SJCRH30 (cell line): ENCODE measurements around the gene ITCH. TPM values are rescaled to one million over a fixed set of nuclear protein-coding genes. Genes with fewer than 3 reads are reported as not detected.

ENCODE experiments used
- DNase-seq, 2 experiments: peaks; one replicate each; pipeline ENCODE4 v3.0.0-alpha.2; 2015 to 2020
- H3K27ac ChIP-seq: fragments of 250-450 bp; sonication (Bioruptor Pico); 2 replicates; pipeline ENCODE4 v1.5.1; 2020; ENCODE audit warnings: mild to moderate bottlenecking, moderate library complexity
- H3K27me3 ChIP-seq: fragments of 250-450 bp; sonication (Bioruptor Pico); 2 replicates; pipeline ENCODE4 v1.5.1; 2020; ENCODE audit warnings: mild to moderate bottlenecking, moderate library complexity
- H3K36me3 ChIP-seq: fragments of 250-450 bp; sonication (Bioruptor Pico); 2 replicates; pipeline ENCODE4 v1.5.1; 2020; ENCODE audit warnings: mild to moderate bottlenecking, moderate library complexity
- H3K4me1 ChIP-seq: fragments of 250-450 bp; sonication (Bioruptor Pico); 2 replicates; pipeline ENCODE4 v1.5.1; 2020; ENCODE audit warnings: mild to moderate bottlenecking, moderate library complexity
- H3K4me3 ChIP-seq: fragments of 250-450 bp; sonication (Bioruptor Pico); 2 replicates; pipeline ENCODE4 v1.5.1; 2020; ENCODE audit warnings: mild to moderate bottlenecking, moderate library complexity
- H3K9me3 ChIP-seq: fragments of 250-450 bp; sonication (Bioruptor Pico); replicated peaks from 2 replicates; pipeline ENCODE4 v1.5.1; 2020; ENCODE audit warnings: mild to moderate bottlenecking, moderate library complexity
- total RNA-seq: library from RNA; depleted of rRNA; stranded (reverse); fragments of >200 nt; shearing (Covaris generic); gene quantifications from 2 replicates; pipeline ENCODE4 v1.2.3, GENCODE V29; 2014; rRNA removed

The ITCH gene
- total RNA-seq, 1 experiment from 2014 or later = 91.1 TPM

DNA sequence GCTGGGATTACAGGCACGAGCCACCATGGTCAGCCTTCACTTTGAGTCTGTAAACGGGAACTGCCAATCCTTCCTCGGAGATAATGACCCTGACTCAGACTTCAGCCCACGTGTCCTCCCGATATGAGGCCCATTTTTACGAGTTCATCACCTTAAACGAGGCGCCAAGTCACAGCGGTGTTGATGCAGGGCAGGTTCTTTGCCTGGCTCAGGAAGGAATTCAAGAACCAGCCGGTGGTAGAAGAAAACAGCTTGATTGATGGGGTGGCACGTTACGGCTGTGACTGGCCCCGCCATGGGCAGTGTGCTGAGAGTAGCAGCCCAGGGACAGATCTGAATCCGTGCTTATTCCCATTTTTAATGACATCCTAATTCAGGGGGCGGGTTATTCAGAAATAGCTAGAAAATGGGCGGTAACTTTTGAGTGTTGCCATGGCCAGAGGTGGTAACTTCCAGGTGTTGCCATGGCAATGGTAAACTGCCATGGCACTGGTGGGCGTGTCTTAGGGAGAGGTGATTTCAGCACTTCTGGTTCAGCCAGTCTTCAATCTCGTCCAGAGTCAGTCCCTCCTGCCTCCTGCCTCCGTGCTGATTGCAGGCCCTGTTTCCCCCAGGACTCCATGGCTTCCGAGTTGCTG is 186.3 kb downstream of the ITCH start:
- peaks cover 10% of the 10 kb centered on the region; the same call in 1 of the 2 replicates for H3K4me1 ChIP-seq
- H3K27ac ChIP-seq = no peak overlapping the region
- no peaks in the 10 kb centered on the region for H3K27me3 ChIP-seq
- DNase-seq = no peak
- no peaks in the 10 kb centered on the region for H3K9me3 ChIP-seq
- no peak overlapping the region for H3K4me3 ChIP-seq
- no peaks in the 10 kb centered on the region for H3K36me3 ChIP-seq

DNA sequence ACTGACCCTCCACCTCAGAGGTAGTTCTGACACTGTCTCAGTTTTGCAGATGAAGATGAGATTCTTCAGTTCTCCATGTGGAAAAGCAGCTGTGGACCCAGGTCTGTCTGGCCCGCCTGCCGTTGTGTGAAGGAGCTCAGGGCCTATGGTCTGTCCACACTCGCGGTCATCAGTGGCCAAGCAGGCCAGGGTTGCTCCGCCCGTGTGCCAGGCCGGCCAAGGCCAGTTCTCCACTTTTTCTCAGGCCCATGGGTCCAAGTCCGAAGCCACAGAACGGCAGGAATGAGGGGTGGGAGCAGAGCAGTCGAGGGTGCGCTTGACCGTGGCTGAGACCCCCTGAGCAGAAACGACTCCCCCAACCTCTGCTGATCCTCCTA is 186.8 kb downstream of the ITCH start:
- Histone ChIP-seq H3K4me3 (no peak overlapping the region), H3K4me1 (peaks cover 10% of the 10 kb centered on the region; the same call in 1 of the 2 replicates)

DNA sequence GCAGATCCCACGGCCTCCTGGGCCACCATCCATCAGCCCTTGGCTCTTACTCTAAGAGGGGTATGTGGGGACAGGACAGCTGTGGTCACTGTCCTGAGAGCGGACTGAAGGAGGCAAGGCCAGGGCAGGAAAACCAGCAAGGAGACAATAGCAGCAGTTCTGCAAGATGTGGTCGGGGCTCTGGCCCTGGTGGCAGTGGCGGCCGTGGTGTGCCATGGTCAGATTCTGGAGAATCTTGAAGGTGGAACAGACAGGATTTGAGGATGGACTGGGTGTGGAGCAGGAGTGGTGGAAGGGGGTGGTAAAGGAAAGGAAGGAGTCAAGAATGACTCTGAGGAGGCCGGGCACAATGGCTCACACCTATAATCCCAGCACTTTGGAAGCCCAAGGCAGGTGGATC is 189.5 kb downstream of the ITCH start:
- no peaks in the 10 kb centered on the region for H3K36me3 ChIP-seq
- no peaks in the 10 kb centered on the region for H3K9me3 ChIP-seq
- no peak overlapping the region for H3K27ac ChIP-seq
- H3K4me3 ChIP-seq = no peak overlapping the region
- peaks cover 3% of the 10 kb centered on the region; the same call in 1 of the 2 replicates for H3K4me1 ChIP-seq
- no peaks in the 10 kb centered on the region for H3K27me3 ChIP-seq
- no peak for DNase-seq

More for the DNA sequence above, 186.8 kb downstream of the ITCH start:
- no peaks in the 10 kb centered on the region for H3K27me3 ChIP-seq
- DNase-seq = no peak
- no peak overlapping the region for H3K27ac ChIP-seq
- no peaks in the 10 kb centered on the region for H3K36me3 ChIP-seq
- H3K9me3 ChIP-seq = no peaks in the 10 kb centered on the region

DNA sequence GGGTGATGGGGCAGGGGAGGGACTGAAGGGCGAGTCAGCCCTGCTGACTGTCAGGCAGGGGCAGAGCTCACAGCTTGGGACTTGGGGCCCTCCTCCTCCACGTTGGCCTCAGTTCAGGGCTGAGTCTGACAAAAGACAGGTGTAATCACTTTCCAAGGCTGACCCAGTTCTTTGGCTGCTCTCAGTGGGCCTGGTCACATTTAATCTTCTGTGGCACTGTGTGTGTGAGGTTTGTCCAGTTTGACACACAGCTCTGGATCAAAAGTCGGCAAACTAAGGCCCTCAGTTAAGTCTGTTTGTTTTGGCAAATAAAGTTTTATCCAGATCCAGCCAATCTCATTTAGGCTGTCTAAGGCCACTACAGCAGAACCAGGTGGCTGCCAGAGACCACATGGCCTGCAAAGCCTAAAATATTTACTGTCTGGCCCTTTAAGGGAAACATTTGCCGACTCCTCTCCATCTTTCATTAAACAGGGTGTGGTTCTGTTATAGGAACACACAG is 190.3 kb downstream of the ITCH start:
- DNase-seq = no peak
- no peaks in the 10 kb centered on the region for H3K9me3 ChIP-seq
- H3K36me3 ChIP-seq = no peaks in the 10 kb centered on the region
- no peaks in the 10 kb centered on the region for H3K27me3 ChIP-seq
- H3K4me1 ChIP-seq = peaks cover 3% of the 10 kb centered on the region; the same call in 1 of the 2 replicates
- H3K4me3 ChIP-seq = no peak overlapping the region
- H3K27ac ChIP-seq = no peak overlapping the region

DNA sequence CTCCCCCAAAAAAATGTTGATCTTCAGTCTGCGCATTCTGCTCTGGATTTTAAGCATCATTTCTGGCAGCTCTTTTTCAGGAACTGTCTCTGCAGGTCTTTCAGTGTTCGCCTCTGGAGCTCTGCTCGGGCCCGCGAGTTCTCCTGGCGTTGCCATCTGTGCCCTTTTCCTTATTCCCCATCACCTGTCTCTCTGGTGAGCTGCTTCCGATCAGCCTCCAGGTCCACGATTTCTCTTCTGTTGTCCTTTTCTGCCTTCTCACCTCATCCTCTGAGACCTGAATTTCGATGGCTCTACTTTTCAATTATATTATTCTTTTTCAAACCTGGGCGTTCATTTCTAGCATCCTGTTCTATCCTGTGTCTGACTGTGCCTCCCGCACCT is 194.9 kb downstream of the ITCH start:
- H3K4me1 ChIP-seq = peaks cover 3% of the 10 kb centered on the region; the same call in 1 of the 2 replicates
- no peak for DNase-seq
- H3K27me3 ChIP-seq = no peaks in the 10 kb centered on the region
- no peak overlapping the region for H3K4me3 ChIP-seq
- H3K9me3 ChIP-seq = no peaks in the 10 kb centered on the region
- no peaks in the 10 kb centered on the region; the same call in 1 of the 2 replicates for H3K36me3 ChIP-seq
- H3K27ac ChIP-seq = no peak overlapping the region

DNA sequence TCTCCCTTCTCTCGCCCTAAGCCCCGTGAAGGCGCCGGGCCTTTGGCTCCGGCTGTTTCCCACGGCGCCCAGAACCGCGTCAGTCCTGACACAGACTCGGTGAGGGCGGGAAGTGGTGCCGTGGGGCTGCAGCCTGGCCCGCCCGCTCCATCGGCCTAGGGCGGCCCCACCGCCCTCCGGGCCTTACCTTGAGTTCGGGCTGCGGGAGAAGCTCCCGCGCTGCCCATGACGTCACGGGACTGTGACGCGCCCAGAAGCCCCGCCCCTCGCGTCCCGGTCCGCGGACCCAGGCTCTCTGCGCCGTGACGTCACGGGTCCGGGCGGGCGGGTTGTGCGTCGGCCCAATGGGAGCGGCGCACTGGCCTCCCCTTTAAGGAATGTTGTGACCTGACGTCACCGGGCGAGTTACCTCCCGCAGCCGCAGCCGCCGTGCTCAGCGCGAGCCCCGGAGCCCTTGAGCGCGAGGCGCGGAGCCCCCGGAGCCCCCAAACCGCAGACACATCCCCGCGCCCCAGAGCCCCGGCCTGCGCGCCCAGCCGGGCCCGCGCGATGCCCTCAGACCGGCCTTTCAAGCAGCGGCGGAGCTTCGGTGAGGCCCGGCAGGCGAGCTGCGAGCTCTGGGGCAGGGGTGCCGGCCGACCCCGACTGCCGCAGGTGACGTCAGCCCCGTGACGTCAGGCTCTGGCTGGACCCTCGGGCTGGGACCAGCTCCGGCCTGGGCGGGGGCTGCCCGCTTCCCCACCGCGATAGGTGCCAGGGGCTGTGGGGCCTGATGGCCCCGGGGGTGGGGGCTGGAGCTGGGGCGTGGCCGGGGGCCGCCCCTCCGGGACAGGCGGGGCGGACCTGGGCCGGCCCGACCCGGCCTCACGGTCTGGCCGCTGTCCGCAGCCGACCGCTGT is 195.5 kb downstream of the ITCH start, which contains the start of gene MAP1LC3A:
TSS of gene MAP1LC3A (plus strand) at position 399 of the 899 bp plus-strand sequence. CDS start at position 550, 151 bp downstream.
- no peak within 1 kb of the TSS for H3K4me3 ChIP-seq
- H3K4me1 ChIP-seq = peaks cover 3% of the 10 kb centered on the region; the same call in 1 of the 2 replicates
- no peaks in the 10 kb centered on the region; the same call in 1 of the 2 replicates for H3K36me3 ChIP-seq
- no peak within 1 kb of the TSS for H3K27ac ChIP-seq
- H3K9me3 ChIP-seq = no peaks in the 10 kb centered on the region
- H3K27me3 ChIP-seq = no peaks in the 10 kb centered on the region
- DNase-seq = no peak

DNA sequence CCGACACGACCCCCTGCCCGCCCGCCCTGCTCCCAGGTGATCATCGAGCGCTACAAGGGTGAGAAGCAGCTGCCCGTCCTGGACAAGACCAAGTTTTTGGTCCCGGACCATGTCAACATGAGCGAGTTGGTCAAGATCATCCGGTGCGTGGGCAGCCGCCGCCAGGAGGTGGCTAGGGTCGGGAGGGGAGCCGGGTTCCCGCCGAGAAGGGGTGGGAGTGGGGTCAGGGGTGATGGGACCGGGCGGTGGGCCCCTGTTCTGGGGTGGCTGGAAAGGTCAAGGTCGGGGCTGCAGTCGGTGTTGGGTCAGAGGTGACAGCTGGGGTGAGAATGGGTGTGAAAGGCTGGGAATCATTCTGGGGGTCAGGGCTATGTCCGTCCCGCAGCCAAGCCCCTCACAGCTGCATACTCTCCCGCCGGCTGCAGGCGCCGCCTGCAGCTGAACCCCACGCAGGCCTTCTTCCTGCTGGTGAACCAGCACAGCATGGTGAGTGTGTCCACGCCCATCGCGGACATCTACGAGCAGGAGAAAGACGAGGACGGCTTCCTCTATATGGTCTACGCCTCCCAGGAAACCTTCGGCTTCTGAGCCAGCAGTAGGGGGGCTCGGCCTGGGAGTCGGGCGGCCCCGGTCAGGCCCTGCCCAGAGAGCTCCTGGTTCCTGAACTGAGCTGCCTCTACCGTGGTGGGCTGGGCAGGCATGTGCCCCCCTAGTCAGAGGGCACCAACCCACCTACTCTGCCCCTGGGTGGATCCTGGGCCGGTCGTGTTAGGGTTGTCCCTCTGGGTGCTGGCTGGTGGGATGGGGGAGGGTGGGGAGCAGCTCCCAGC is 196.5 kb downstream of the ITCH start:
- no peak overlapping the region for H3K4me3 ChIP-seq
- DNase-seq = no peak
- no peak overlapping the region for H3K27ac ChIP-seq
- no peaks in the 10 kb centered on the region; the same call in 1 of the 2 replicates for H3K36me3 ChIP-seq
- H3K4me1 ChIP-seq = no peaks in the 10 kb centered on the region
- no peaks in the 10 kb centered on the region for H3K27me3 ChIP-seq
- no peaks in the 10 kb centered on the region for H3K9me3 ChIP-seq

DNA sequence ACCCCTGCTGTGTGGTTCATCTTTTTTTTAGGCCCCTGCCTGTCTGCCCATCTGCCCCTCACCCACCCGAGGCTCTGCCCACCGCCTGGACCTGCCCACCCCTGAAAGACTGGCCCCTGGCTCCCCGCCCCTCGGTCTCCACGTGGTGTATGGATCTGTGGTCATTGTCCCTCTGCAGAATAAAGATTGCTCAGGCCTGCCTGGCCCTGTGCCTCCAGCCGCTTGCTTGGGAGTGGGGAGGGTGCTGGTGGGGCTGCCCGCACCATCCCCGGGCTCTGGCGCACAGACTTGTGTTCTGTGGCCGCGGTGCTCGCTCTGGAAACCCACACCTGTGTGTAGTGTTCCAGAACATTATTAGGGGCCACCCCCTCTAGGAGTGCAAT is 197.1 kb downstream of the ITCH start:
- no peak overlapping the region for H3K4me3 ChIP-seq
- H3K36me3 ChIP-seq = no peaks in the 10 kb centered on the region; the same call in 1 of the 2 replicates
- no peaks in the 10 kb centered on the region for H3K27me3 ChIP-seq
- no peaks in the 10 kb centered on the region for H3K9me3 ChIP-seq
- H3K4me1 ChIP-seq = no peaks in the 10 kb centered on the region
- DNase-seq = no peak
- no peak overlapping the region for H3K27ac ChIP-seq

DNA sequence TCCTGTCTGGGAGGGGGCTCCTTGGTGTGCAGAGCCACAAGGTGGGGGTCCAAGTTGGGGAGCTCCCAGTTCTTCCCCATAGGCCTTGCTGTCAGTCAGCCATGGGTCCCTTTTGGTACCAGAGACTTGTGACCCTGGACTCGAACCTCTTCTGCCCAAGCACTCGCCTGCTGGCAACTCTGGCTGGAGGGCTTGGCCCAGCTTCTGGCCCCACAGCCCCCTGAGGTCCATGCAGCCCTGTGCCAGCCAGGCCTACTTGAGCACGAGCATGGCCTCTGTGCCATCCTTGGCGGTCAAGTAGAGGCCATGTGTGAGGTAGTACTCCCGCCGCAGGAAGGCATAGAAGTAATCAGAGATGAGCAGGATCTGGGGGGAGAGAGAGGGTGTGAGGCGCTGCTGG is 197.5 kb downstream of the ITCH start:
- no peaks in the 10 kb centered on the region for H3K27me3 ChIP-seq
- H3K27ac ChIP-seq = no peak overlapping the region
- H3K36me3 ChIP-seq = no peaks in the 10 kb centered on the region; the same call in 1 of the 2 replicates
- H3K4me3 ChIP-seq = no peak overlapping the region
- no peaks in the 10 kb centered on the region for H3K9me3 ChIP-seq
- DNase-seq = no peak
- H3K4me1 ChIP-seq = no peaks in the 10 kb centered on the region

Other genes with a start within 250 kb of the ITCH start
- gene ASIP, start 121.8 kb upstream of the ITCH start, total RNA-seq = not detected in 2 replicates
- 240 and 251 TPM in 2 replicates for gene AHCY, start 59.9 kb upstream of the ITCH start, total RNA-seq
- gene DYNLRB1, start 153.1 kb downstream of the ITCH start, total RNA-seq = 199 and 256 TPM in 2 replicates
- gene MAP1LC3A, start 195.4 kb downstream of the ITCH start, total RNA-seq = 0.10 and 0.23 TPM in 2 replicates